GM15510 (cell line): ENCODE measurements around the gene MYLK3.

Source experiments
- POLR2A ChIP-seq: IDR thresholded peaks from 3 replicates; pipeline ENCODE4 v1.6.1; 2011; ENCODE audit warnings: borderline replicate concordance; ENCODE audit not compliant: insufficient read length; ENCODE audit errors: extremely low read depth

MYLK3 gene

DNA sequence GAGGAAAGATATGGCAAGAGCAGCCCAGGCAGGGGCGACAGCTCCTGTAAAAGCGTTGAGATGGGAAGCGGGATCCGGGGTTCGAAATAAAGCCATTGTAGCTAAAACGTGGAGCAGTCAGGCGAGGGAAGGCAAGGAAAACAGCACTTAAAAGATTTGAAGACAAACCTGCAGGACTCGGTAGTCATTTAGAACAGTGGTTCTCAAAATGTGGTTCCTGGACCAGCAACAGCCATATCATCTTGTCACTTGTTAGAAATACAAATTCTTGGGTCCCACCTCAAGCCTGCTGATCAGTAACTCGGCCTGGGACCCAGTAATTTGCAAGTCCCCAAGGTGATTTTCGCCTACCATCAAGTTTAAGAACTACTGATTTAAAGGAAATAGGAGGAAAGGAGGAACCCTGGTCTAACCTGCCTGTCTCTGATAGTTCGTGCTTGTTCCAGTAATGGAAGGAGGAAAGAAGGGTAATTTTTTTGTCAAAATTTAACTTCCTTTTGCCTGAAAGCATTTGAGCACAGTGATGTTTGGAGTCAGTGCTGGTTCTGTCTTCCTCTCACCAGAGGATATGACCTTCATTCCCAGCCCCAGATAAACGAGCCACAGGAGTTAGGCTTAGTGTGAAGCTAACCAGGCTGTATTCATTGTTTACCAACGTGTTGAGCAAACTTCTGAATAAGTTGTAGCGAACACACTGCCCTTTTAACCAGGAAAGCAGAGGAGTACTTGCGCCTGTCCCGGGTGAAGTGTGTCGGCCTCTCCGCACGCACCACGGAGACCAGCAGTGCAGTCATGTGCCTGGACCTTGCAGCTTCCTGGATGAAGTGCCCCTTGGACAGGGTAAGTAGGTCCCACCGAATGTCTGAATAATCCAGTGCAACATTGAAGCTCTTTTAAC is 57.6 kb downstream of the MYLK3 start:
- no peak for TF ChIP-seq POLR2A

GRCh38 chr16:46689365-46690280 is 58.5 kb downstream of the MYLK3 start, which contains the start of gene ORC6:
TSS of gene ORC6 (plus strand) at chr16:46689659. CDS start at chr16:46689706, 47 bp downstream.
- TF ChIP-seq POLR2A: peak; percentile 86

GRCh38 chr16:46688654-46689364 is 59.3 kb downstream of the MYLK3 start, which contains the start of gene VPS35:
TSS of gene VPS35 (minus strand) at chr16:46689178. CDS start at chr16:46689133, 45 bp downstream.
- TF ChIP-seq POLR2A: peak; percentile 50

- TF ChIP-seq POLR2A: no peak
Measured at GRCh38 chr16:46688101-46688653, 60.0 kb downstream of the MYLK3 start.

GRCh38 chr16:46687486-46687885 is 60.7 kb downstream of the MYLK3 start:
- no peak for TF ChIP-seq POLR2A

GRCh38 chr16:46686815-46687473 is 61.2 kb downstream of the MYLK3 start:
- no peak for TF ChIP-seq POLR2A

GRCh38 chr16:46673320-46674013 is 74.7 kb downstream of the MYLK3 start:
- no peak for TF ChIP-seq POLR2A

- no peak for TF ChIP-seq POLR2A
Measured at GRCh38 chr16:46662123-46662522, 86.0 kb downstream of the MYLK3 start.

- no peak for TF ChIP-seq POLR2A
Measured at GRCh38 chr16:46658925-46659324, 89.2 kb downstream of the MYLK3 start.
